Cerebellar nuclear complex (tissue), 1 donor: ENCODE data around the gene PLCB3.

Experiments
- DNase-seq, 2 experiments: peaks; one replicate each; lab custom pipeline; 2025; lab: John Stamatoyannopoulos, UW

The PLCB3 gene

GRCh38 chr11:64285885-64286800 is 34.8 kb downstream of the PLCB3 start:
- no peak for DNase-seq

DNA sequence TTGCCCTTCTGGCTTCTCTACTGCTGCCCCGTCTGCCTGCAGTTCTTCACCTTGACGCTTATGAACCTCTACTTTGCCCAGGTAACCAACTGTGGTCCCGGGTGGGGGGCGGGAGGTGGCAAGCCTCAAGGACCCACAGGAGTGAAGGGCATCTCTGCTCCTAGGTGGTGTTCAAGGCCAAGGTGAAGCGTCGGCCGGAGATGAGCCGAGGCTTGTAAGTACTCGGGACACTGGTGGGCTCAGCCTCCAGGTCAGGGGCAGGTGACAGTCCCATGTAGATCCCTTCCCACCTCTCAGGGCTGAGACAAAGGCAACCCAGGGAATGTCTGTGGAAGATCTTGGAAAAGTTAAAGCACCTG is 35.5 kb downstream of the PLCB3 start:
- DNase-seq = no peak

- DNase-seq = no peak
Measured at GRCh38 chr11:64287676-64288352, 36.5 kb downstream of the PLCB3 start.

DNA sequence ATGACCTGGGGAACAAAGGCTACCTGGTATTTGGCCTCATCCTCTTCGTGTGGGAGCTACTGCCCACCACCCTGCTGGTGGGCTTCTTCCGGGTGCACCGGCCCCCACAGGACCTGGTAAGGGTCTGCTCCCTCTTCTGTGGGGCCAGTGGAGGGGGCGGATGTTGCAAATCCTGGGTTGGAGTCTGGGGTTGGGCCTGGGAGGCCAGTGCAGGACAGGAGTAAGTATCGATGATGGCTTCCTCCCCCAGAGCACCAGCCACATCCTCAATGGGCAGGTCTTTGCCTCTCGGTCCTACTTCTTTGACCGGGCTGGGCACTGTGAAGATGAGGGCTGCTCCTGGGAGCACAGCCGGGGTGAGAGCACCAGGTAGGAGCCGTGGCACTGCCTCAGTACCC is 37.0 kb downstream of the PLCB3 start:
- DNase-seq = no peak

GRCh38 chr11:64289002-64289564 is 37.8 kb downstream of the PLCB3 start:
- no peak for DNase-seq

GRCh38 chr11:64290352-64291261 is 39.3 kb downstream of the PLCB3 start:
- no peak for DNase-seq

- DNase-seq = no peak
Measured at GRCh38 chr11:64291262-64291751, 40.0 kb downstream of the PLCB3 start, which contains the start of gene KCNK4. KCNK4 (plus strand) TSS chr11:64291302; CDS start chr11:64293019, 1,717 bp downstream.

- no peak for DNase-seq
Measured at GRCh38 chr11:64291752-64292459, 40.6 kb downstream of the PLCB3 start.

DNA sequence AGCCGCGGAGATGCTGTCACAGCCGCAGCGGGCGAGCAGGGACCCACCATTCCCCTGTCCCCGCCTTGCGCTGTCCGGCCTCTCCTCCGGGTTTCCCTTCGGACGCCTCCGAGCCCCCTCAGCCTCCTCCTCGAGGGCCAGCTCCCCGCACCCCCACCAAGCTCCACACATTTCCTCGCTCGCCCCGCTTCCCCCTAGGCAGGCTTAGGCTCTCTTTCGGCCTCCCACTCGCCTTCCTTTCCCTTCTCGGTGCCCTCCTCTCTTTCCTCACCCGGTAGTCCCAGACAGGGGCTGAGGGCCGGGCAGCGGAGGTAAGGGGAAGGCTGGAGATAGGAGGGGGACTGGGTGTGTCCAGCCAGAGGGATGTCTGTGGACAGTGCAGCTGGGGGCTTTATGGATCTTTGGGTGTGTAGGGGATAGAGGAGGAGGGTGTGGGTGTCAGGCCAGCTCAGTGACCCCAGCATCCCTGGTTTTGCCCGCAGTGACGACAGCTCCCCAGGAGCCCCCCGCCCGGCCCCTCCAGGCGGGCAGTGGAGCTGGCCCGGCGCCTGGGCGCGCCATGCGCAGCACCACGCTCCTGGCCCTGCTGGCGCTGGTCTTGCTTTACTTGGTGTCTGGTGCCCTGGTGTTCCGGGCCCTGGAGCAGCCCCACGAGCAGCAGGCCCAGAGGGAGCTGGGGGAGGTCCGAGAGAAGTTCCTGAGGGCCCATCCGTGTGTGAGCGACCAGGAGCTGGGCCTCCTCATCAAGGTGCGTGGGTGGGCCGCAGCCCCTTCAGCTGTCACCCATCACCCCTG is 41.3 kb downstream of the PLCB3 start:
- no peak for DNase-seq

GRCh38 chr11:64294774-64295173 is 43.4 kb downstream of the PLCB3 start:
- DNase-seq = no peak

- no peak for DNase-seq
Measured at GRCh38 chr11:64295760-64296159, 44.4 kb downstream of the PLCB3 start.

DNA sequence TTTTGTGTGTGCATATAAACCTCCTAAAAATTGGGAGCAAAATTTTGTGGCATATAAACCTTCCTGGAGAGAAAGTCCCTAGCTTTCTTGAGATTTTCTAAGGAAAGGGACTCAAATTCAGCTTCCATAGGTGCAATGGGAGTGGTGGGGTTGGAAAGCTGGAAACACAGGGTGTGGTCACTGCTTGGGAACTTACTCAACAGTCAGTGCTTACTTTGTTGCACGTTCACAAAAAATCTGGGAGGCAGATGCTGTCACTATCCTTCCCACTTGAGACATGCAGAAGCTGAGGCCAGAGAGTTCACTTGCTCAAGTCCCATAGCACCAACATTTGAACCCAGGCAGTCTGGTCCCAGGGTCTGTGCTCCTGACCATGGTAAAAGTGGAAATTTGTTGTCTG is 44.9 kb downstream of the PLCB3 start:
- DNase-seq = no peak

- no peak for DNase-seq
Measured at GRCh38 chr11:64296830-64297698, 45.7 kb downstream of the PLCB3 start.

- DNase-seq = no peak
Measured at GRCh38 chr11:64297699-64298358, 46.5 kb downstream of the PLCB3 start.

DNA sequence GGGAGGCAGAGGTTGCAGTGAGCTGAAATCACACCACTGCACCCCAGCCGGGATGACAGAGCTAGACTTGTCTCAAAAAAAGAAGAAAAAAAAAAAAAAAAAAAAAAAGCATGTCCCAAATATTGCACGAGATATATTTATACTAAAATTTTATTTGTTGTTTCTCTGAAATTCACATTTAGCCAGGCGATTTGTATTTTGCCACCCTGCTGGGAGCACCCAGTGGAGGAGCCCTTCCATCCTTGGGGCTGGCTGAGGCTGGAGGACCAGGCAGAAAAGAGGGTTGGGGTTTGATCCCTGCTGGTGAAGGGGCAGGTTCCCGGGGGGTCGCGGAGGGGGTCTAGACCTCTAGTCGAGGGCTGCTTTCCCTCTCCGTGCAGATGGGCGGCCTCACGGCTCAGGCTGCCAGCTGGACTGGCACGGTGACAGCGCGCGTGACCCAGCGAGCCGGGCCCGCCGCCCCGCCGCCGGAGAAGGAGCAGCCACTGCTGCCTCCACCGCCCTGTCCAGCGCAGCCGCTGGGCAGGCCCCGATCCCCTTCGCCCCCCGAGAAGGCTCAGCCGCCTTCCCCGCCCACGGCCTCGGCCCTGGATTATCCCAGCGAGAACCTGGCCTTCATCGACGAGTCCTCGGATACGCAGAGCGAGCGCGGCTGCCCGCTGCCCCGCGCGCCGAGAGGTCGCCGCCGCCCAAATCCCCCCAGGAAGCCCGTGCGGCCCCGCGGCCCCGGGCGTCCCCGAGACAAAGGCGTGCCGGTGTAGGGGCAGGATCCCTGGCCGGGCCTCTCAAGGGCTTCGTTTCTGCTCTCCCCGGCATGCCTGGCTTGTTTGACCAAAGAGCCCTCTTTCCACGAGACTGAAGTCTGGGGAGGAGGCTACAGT is 47.9 kb downstream of the PLCB3 start:
- no peak for DNase-seq

GRCh38 chr11:64299847-64300648 is 48.7 kb downstream of the PLCB3 start, which contains the start of gene CATSPERZ:
CATSPERZ (plus strand) TSS chr11:64300358; CDS start chr11:64300411, 53 bp downstream.
- DNase-seq = no peak
